ENCODE measurements around the gene KDM2A. TPM values are rescaled to one million over a fixed set of nuclear protein-coding genes. Genes with fewer than 3 reads are reported as not detected.

The KDM2A gene
- total RNA-seq, 1 donor from 2014 or later: 71.0 TPM

DNA sequence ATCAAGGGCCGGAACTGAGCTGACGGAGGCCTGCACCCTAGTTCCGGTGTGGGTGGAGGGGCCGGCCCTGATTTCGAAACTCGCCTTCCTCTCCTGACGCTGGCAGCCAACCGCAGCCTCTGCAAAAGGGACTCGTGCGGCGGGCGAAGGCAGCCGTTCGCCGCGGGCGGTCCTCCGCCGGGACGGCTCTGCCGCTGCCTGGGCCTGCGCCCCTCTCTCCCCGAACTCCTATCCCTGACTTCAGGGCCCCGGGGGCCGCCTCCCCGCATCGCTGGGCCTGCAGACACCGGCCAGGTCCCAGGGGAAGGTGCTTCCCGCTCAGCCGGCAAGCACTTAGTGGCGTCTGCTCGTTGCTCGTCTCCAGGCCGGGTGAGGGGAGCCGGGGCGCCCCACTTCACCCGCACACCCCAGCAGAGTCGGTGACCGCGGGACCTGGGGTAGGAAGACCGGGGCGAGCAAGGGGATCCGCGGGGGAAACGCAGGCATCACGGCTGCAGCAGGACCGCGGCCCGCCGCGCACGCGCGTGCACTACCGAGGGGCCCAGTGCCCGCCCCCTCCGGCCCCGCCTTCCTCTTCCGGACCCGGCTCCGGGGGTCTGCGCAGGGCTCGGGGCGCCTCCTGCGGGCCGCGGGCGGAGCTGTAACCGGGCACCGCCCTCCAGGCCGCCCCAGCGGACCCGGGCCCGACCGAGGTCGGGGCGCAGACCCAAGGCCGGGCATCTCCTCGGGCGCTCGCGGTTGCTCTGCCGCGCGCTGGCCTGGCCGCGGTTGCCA is 169.6 kb downstream of the KDM2A start:
- Mint-ChIP-seq H3K36me3 (ENCODE audit: unreplicated experiment) (no peaks in the 10 kb centered on the region), H3K27ac (ENCODE audit: unreplicated experiment) (peak overlapping the region; percentile 91), H3K4me3 (ENCODE audit: unreplicated experiment) (peak overlapping the region; percentile 82), H3K9me3 (ENCODE audit: unreplicated experiment) (peaks cover 13% of the 10 kb centered on the region), H3K4me1 (ENCODE audit: low read depth, unreplicated experiment) (peaks cover 7% of the 10 kb centered on the region), H3K27me3 (ENCODE audit: unreplicated experiment) (peaks cover 16% of the 10 kb centered on the region)
- peak; percentile 94 for DNase-seq
- TF ChIP-seq, protein P1, sequence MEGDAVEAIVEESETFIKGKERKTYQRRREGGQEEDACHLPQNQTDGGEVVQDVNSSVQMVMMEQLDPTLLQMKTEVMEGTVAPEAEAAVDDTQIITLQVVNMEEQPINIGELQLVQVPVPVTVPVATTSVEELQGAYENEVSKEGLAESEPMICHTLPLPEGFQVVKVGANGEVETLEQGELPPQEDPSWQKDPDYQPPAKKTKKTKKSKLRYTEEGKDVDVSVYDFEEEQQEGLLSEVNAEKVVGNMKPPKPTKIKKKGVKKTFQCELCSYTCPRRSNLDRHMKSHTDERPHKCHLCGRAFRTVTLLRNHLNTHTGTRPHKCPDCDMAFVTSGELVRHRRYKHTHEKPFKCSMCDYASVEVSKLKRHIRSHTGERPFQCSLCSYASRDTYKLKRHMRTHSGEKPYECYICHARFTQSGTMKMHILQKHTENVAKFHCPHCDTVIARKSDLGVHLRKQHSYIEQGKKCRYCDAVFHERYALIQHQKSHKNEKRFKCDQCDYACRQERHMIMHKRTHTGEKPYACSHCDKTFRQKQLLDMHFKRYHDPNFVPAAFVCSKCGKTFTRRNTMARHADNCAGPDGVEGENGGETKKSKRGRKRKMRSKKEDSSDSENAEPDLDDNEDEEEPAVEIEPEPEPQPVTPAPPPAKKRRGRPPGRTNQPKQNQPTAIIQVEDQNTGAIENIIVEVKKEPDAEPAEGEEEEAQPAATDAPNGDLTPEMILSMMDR (IDR thresholded peaks at IDR 0.05; ENCODE audit: partially characterized antibody, unreplicated experiment): peak; percentile 55

GRCh38 chr11:67289226-67289650 is 170.2 kb downstream of the KDM2A start, which contains the start of gene ANKRD13D:
Gene ANKRD13D, plus strand, starts transcription at chr11:67289303. Its CDS starts 158 bp downstream, at chr11:67289461.
- Mint-ChIP-seq H3K36me3 (ENCODE audit: unreplicated experiment) (no peaks in the 10 kb centered on the region), H3K4me3 (ENCODE audit: unreplicated experiment) (peak within 1 kb of the TSS; percentile 88), H3K27ac (ENCODE audit: unreplicated experiment) (peak within 1 kb of the TSS; percentile 91), H3K9me3 (ENCODE audit: unreplicated experiment) (peaks cover 13% of the 10 kb centered on the region), H3K27me3 (ENCODE audit: unreplicated experiment) (peaks cover 16% of the 10 kb centered on the region), H3K4me1 (ENCODE audit: low read depth, unreplicated experiment) (peaks cover 7% of the 10 kb centered on the region)
- TF ChIP-seq, protein P1 (IDR thresholded peaks at IDR 0.05; ENCODE audit: partially characterized antibody, unreplicated experiment): no peak
- DNase-seq: no peak

DNA sequence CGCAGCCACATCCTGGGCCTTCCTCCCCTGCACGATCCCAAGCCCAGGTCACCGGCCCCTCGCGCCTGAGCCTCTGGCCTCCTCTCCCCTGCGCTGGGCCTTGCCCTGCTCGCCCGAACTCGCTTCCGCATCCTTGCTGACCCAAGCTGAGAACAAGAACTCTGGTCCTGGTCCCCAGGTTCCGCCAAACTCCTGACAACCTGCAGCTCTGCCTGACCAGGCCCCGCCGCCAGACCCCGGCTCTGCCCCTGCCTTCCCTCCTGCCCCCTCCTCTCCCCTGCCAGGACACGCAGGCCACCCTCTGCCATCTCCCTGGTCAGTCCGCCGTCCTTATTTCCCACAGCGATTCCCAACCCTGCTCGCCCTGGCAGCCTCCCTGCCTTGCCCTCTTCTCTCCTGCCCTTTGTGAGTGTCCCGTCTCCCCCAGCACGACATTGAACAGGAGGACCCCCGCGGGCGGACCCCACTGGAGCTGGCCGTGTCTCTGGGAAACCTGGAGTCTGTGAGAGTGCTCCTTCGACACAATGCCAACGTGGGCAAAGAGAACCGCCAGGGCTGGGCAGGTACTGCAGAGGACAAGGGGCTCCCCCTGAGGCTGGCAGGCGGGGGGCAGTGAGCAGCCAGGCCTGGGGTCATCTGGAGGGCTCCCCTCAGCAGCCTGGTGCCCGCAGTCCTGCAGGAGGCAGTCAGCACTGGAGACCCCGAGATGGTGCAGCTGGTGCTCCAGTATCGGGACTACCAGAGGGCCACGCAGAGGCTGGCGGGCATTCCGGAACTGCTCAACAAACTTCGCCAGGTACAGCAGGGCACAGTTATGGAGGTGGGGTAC is 170.8 kb downstream of the KDM2A start:
- Mint-ChIP-seq H3K9me3 (ENCODE audit: unreplicated experiment) (peaks cover 13% of the 10 kb centered on the region), H3K4me3 (ENCODE audit: unreplicated experiment) (peak overlapping the region; percentile 88), H3K27ac (ENCODE audit: unreplicated experiment) (peak overlapping the region; percentile 64), H3K27me3 (ENCODE audit: unreplicated experiment) (peaks cover 16% of the 10 kb centered on the region), H3K36me3 (ENCODE audit: unreplicated experiment) (no peaks in the 10 kb centered on the region), H3K4me1 (ENCODE audit: low read depth, unreplicated experiment) (peaks cover 7% of the 10 kb centered on the region)
- TF ChIP-seq, protein P1 (IDR thresholded peaks at IDR 0.05; ENCODE audit: partially characterized antibody, unreplicated experiment): no peak
- no peak for DNase-seq

GRCh38 chr11:67290801-67291200 is 171.7 kb downstream of the KDM2A start:
- Mint-ChIP-seq H3K4me3 (ENCODE audit: unreplicated experiment) (no peak overlapping the region), H3K4me1 (ENCODE audit: low read depth, unreplicated experiment) (peaks cover 7% of the 10 kb centered on the region), H3K27me3 (ENCODE audit: unreplicated experiment) (peaks cover 16% of the 10 kb centered on the region), H3K9me3 (ENCODE audit: unreplicated experiment) (peaks cover 13% of the 10 kb centered on the region), H3K27ac (ENCODE audit: unreplicated experiment) (no peak overlapping the region), H3K36me3 (ENCODE audit: unreplicated experiment) (peaks cover 2% of the 10 kb centered on the region)
- no peak for DNase-seq
- TF ChIP-seq, protein P1 (IDR thresholded peaks at IDR 0.05; ENCODE audit: partially characterized antibody, unreplicated experiment): no peak
